ENCODE results near the gene IER3IP1. TPM values are rescaled to one million over a fixed set of nuclear protein-coding genes. Genes with fewer than 3 reads are reported as not detected.

The IER3IP1 gene
- total RNA-seq, 1 donor from 2014 or later = 15.2 TPM

DNA sequence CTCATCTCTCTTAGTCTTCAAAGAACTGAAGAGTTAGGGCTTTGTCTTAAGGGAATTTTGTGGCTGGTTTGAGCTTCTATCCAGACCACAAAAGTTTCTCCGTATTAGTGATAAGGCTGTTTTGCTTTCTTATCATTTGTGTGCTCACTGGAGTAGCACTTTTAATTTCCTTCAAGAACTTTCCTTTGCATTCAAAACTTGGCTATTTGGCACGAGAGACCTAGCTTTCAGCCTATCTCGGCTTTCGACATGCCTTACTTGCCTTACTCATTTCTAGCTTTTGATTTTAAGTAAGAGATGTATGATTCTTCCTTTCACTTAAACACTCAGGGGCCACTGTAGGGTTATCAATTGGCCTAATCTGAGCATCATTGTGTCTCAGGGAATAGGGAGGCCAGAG is 55.7 kb downstream of the IER3IP1 start:
- no peaks in the 10 kb centered on the region for H3K9me3 ChIP-seq (ENCODE audit: insufficient read depth, low read depth, low read length)
- peaks cover 6% of the 10 kb centered on the region for H4K20me1 ChIP-seq (ENCODE audit: insufficient read depth, low read length)
- no peak overlapping the region for H3K27ac ChIP-seq (ENCODE audit: low read depth, low read length)
- Mint-ChIP-seq H3K36me3 (ENCODE audit: low read depth, unreplicated experiment) (peaks cover 9% of the 10 kb centered on the region), H3K27me3 (ENCODE audit: low read depth, unreplicated experiment) (no peaks in the 10 kb centered on the region), H3K27ac (ENCODE audit: unreplicated experiment) (no peak overlapping the region), H3K4me3 (ENCODE audit: unreplicated experiment) (no peak overlapping the region), H3K9me3 (ENCODE audit: unreplicated experiment) (no peaks in the 10 kb centered on the region), H3K4me1 (ENCODE audit: low read depth, unreplicated experiment) (no peaks in the 10 kb centered on the region)
- no peaks in the 10 kb centered on the region for H3K27me3 ChIP-seq (ENCODE audit: insufficient read depth, low read length)
- no peak overlapping the region for H3K9ac ChIP-seq (ENCODE audit: low read length)
- DNase-seq (ENCODE audit: low read depth) (peak; percentile 30), FAIRE-seq (no peak)
- H3K4me2 ChIP-seq (ENCODE audit: low read length) = no peak overlapping the region
- no peaks in the 10 kb centered on the region for H3K4me1 ChIP-seq (ENCODE audit: insufficient read depth, low read length)
- H2AFZ ChIP-seq (ENCODE audit: low read depth, low read length) = no peak overlapping the region
- H3K79me2 ChIP-seq (ENCODE audit: insufficient read depth, low read length) = no peaks in the 10 kb centered on the region
- no peak overlapping the region for H3K4me3 ChIP-seq (ENCODE audit: insufficient read depth, low read depth, low read length)
- TF ChIP-seq, protein P1, sequence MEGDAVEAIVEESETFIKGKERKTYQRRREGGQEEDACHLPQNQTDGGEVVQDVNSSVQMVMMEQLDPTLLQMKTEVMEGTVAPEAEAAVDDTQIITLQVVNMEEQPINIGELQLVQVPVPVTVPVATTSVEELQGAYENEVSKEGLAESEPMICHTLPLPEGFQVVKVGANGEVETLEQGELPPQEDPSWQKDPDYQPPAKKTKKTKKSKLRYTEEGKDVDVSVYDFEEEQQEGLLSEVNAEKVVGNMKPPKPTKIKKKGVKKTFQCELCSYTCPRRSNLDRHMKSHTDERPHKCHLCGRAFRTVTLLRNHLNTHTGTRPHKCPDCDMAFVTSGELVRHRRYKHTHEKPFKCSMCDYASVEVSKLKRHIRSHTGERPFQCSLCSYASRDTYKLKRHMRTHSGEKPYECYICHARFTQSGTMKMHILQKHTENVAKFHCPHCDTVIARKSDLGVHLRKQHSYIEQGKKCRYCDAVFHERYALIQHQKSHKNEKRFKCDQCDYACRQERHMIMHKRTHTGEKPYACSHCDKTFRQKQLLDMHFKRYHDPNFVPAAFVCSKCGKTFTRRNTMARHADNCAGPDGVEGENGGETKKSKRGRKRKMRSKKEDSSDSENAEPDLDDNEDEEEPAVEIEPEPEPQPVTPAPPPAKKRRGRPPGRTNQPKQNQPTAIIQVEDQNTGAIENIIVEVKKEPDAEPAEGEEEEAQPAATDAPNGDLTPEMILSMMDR (IDR thresholded peaks at IDR 0.05; ENCODE audit: insufficient read depth, low read depth, low read length) = no peak
- TF ChIP-seq EZH2 (IDR thresholded peaks at IDR 0.05; ENCODE audit: insufficient read depth, low read length) = no peak
- no peaks in the 10 kb centered on the region for H3K36me3 ChIP-seq (ENCODE audit: insufficient read depth, low read length)

DNA sequence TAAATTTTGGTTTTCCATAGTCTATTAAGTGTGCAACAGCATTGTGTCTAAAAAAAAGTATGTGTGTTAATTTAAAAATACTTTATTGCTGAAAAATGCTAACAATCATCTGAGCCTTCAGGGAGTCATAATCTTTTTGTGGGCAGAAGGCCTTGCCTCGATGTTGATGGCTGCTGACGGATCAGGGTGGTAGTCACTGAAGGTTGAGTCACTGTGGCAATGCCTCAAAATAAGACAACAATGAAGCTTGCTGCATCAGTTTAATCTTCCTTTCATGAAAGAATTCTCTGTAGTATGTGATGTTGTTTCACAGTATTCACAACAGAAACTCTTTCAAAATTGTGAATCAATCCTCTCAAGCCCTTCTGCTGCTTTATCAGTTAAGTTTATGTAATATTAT is 57.2 kb downstream of the IER3IP1 start:
- Mint-ChIP-seq H3K4me3 (ENCODE audit: unreplicated experiment) (no peak overlapping the region), H3K27me3 (ENCODE audit: low read depth, unreplicated experiment) (no peaks in the 10 kb centered on the region), H3K9me3 (ENCODE audit: unreplicated experiment) (no peaks in the 10 kb centered on the region), H3K27ac (ENCODE audit: unreplicated experiment) (no peak overlapping the region), H3K36me3 (ENCODE audit: low read depth, unreplicated experiment) (peaks cover 12% of the 10 kb centered on the region), H3K4me1 (ENCODE audit: low read depth, unreplicated experiment) (peaks cover 4% of the 10 kb centered on the region)
- no peaks in the 10 kb centered on the region for H3K9me3 ChIP-seq (ENCODE audit: insufficient read depth, low read depth, low read length)
- H3K4me3 ChIP-seq (ENCODE audit: insufficient read depth, low read depth, low read length) = no peak overlapping the region
- DNase-seq (ENCODE audit: low read depth) (peak; percentile 54), FAIRE-seq (no peak)
- no peak overlapping the region for H3K4me2 ChIP-seq (ENCODE audit: low read length)
- H3K27ac ChIP-seq (ENCODE audit: low read depth, low read length) = no peak overlapping the region
- H3K4me1 ChIP-seq (ENCODE audit: insufficient read depth, low read length) = no peaks in the 10 kb centered on the region
- peaks cover 6% of the 10 kb centered on the region for H4K20me1 ChIP-seq (ENCODE audit: insufficient read depth, low read length)
- no peaks in the 10 kb centered on the region for H3K27me3 ChIP-seq (ENCODE audit: insufficient read depth, low read length)
- no peak for TF ChIP-seq EZH2 (IDR thresholded peaks at IDR 0.05; ENCODE audit: insufficient read depth, low read length)
- TF ChIP-seq, protein P1 (IDR thresholded peaks at IDR 0.05; ENCODE audit: insufficient read depth, low read depth, low read length) = no peak
- no peaks in the 10 kb centered on the region for H3K36me3 ChIP-seq (ENCODE audit: insufficient read depth, low read length)
- no peaks in the 10 kb centered on the region for H3K79me2 ChIP-seq (ENCODE audit: insufficient read depth, low read length)
- H3K9ac ChIP-seq (ENCODE audit: low read length) = no peak overlapping the region
- no peak overlapping the region for H2AFZ ChIP-seq (ENCODE audit: low read depth, low read length)

DNA sequence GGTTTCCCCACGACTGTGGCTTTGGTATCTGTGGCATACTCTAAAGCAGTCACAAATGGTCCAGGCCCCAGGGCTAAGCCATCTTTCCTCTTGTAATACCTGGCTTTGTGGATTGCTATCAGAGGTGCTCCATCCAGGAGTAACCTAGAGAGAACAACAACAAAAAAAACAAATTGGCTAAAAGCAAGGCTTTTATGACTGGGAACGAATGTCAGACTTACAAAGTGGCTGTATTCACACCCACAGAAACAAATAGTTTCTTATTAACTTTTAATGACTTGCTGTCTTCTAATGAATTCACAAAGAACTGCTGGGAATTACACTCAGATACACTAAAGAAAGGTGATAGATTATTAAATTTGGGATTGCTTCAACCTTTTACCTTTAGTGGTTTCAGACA is 61.0 kb downstream of the IER3IP1 start:
- Mint-ChIP-seq H3K27me3 (ENCODE audit: low read depth, unreplicated experiment) (no peaks in the 10 kb centered on the region), H3K4me1 (ENCODE audit: low read depth, unreplicated experiment) (peaks cover 13% of the 10 kb centered on the region), H3K9me3 (ENCODE audit: unreplicated experiment) (no peaks in the 10 kb centered on the region), H3K36me3 (ENCODE audit: low read depth, unreplicated experiment) (peaks cover 12% of the 10 kb centered on the region), H3K27ac (ENCODE audit: unreplicated experiment) (no peak overlapping the region), H3K4me3 (ENCODE audit: unreplicated experiment) (no peak overlapping the region)
- Histone ChIP-seq H3K36me3 (ENCODE audit: insufficient read depth, low read length) (peaks cover 8% of the 10 kb centered on the region), H3K4me3 (ENCODE audit: insufficient read depth, low read depth, low read length) (no peak overlapping the region), H4K20me1 (ENCODE audit: insufficient read depth, low read length) (peaks cover 6% of the 10 kb centered on the region), H3K79me2 (ENCODE audit: insufficient read depth, low read length) (no peaks in the 10 kb centered on the region), H3K4me2 (ENCODE audit: low read length) (no peak overlapping the region), H3K9ac (ENCODE audit: low read length) (no peak overlapping the region), H2AFZ (ENCODE audit: low read depth, low read length) (no peak overlapping the region), H3K27ac (ENCODE audit: low read depth, low read length) (no peak overlapping the region), H3K4me1 (ENCODE audit: insufficient read depth, low read length) (no peaks in the 10 kb centered on the region), H3K9me3 (ENCODE audit: insufficient read depth, low read depth, low read length) (no peaks in the 10 kb centered on the region), H3K27me3 (ENCODE audit: insufficient read depth, low read length) (no peaks in the 10 kb centered on the region)
- FAIRE-seq (no peak), DNase-seq (ENCODE audit: low read depth) (no peak)
- TF ChIP-seq EZH2 (IDR thresholded peaks at IDR 0.05; ENCODE audit: insufficient read depth, low read length) = no peak
- TF ChIP-seq, protein P1 (IDR thresholded peaks at IDR 0.05; ENCODE audit: insufficient read depth, low read depth, low read length) = no peak

Data from astrocyte (in vitro differentiated cells and primary cell).